ENCODE data around the gene KRTAP5-5. TPM values are rescaled to one million over a fixed set of nuclear protein-coding genes. Genes with fewer than 3 reads are reported as not detected.

The KRTAP5-5 gene
- total RNA-seq, 1 experiment from 2014 or later = not detected

GRCh38 chr11:1650034-1650917, 20.7 kb downstream of the KRTAP5-5 start:
- Mint-ChIP-seq H3K27me3 (ENCODE audit: low read depth) (peaks cover 17% of the 10 kb centered on the region), H3K4me1 (no peaks in the 10 kb centered on the region), H3K27ac (no peak overlapping the region), H3K9me3 (no peaks in the 10 kb centered on the region), H3K4me3 (no peak overlapping the region), H3K36me3 (no peaks in the 10 kb centered on the region)
- ChIA-PET CTCF (interaction anchor here (0.7 to 3.8 kb wide), 7 partner anchors 10 to 501 kb away, joined by 3 to 57 read pairs (median 3); no protein-coding TSS in a partner anchor), POLR2A (no interaction called here)
- TF ChIP-seq GTF2I (CRISPR knock-in tag; conservative IDR thresholded peaks at IDR 0.05) (peak; percentile 94), ZNF138 (CRISPR knock-in tag; conservative IDR thresholded peaks at IDR 0.05) (no peak), NFE2L1 (CRISPR knock-in tag; IDR thresholded peaks at IDR 0.05) (no peak), SP1 (CRISPR knock-in tag; conservative IDR thresholded peaks at IDR 0.05) (no peak), MAX (CRISPR knock-in tag; IDR thresholded peaks at IDR 0.05) (no peak), SMAD4 (CRISPR knock-in tag; IDR thresholded peaks at IDR 0.05) (no peak), NR2C2 (CRISPR knock-in tag; IDR thresholded peaks at IDR 0.05) (no peak), FOXJ3 (CRISPR knock-in tag; IDR thresholded peaks at IDR 0.05; ENCODE audit: borderline replicate concordance) (no peak), ZSCAN18 (CRISPR knock-in tag; IDR thresholded peaks at IDR 0.05) (no peak)
- DNase-seq (ENCODE audit: low spot score) (no peak), ATAC-seq (no peak)

- Mint-ChIP-seq H3K9me3 (no peaks in the 10 kb centered on the region), H3K36me3 (no peaks in the 10 kb centered on the region), H3K4me3 (no peak overlapping the region), H3K27me3 (ENCODE audit: low read depth) (peaks cover 17% of the 10 kb centered on the region), H3K4me1 (no peaks in the 10 kb centered on the region), H3K27ac (no peak overlapping the region)
- ATAC-seq = no peak
- ChIA-PET POLR2A (no interaction called here), CTCF (interaction anchor here (0.6 to 3.8 kb wide), 7 partner anchors 10 to 1421 kb away, joined by 3 to 57 read pairs (median 3); no protein-coding TSS in a partner anchor)
- DNase-seq (ENCODE audit: low spot score) = no peak
- TF ChIP-seq ATF2 (CRISPR knock-in tag; IDR thresholded peaks at IDR 0.05; ENCODE audit: borderline replicate concordance, low read depth) = no peak
- no peak for TF ChIP-seq CBFB (CRISPR knock-in tag; IDR thresholded peaks at IDR 0.05; ENCODE audit: low read depth)
- TF ChIP-seq HMGA2 (CRISPR knock-in tag; IDR thresholded peaks at IDR 0.05) = no peak
- TF ChIP-seq FOXK1 (CRISPR knock-in tag; IDR thresholded peaks at IDR 0.05) = no peak
- no peak for TF ChIP-seq NR3C1 (CRISPR knock-in tag; conservative IDR thresholded peaks at IDR 0.05; ENCODE audit: low read depth)
- no peak for TF ChIP-seq IRF1 (CRISPR knock-in tag; IDR thresholded peaks at IDR 0.05)
- TF ChIP-seq ESRRA (CRISPR knock-in tag; IDR thresholded peaks at IDR 0.05; ENCODE audit: borderline replicate concordance) = no peak
- no peak for TF ChIP-seq ZNF423 (CRISPR knock-in tag; IDR thresholded peaks at IDR 0.05)
- TF ChIP-seq ATF6 (CRISPR knock-in tag; IDR thresholded peaks at IDR 0.05) = no peak
- no peak for TF ChIP-seq FOXJ3 (CRISPR knock-in tag; IDR thresholded peaks at IDR 0.05; ENCODE audit: borderline replicate concordance)
- no peak for TF ChIP-seq ZNF263 (CRISPR knock-in tag; IDR thresholded peaks at IDR 0.05; ENCODE audit: low read depth)
- no peak for TF ChIP-seq ZNF232 (CRISPR knock-in tag; IDR thresholded peaks at IDR 0.05)
- TF ChIP-seq E2F4 (CRISPR knock-in tag; IDR thresholded peaks at IDR 0.05; ENCODE audit: borderline replicate concordance, low read depth) = no peak
- no peak for TF ChIP-seq NFATC4 (CRISPR knock-in tag; IDR thresholded peaks at IDR 0.05)
- TF ChIP-seq ZNF425 (CRISPR knock-in tag; conservative IDR thresholded peaks at IDR 0.05) = no peak
- TF ChIP-seq IRF2 (CRISPR knock-in tag; IDR thresholded peaks at IDR 0.05; ENCODE audit: borderline replicate concordance, low read depth) = no peak
- TF ChIP-seq ZBTB43 (CRISPR knock-in tag; IDR thresholded peaks at IDR 0.05) = no peak
Measured at GRCh38 chr11:1650918-1651262, 21.3 kb downstream of the KRTAP5-5 start.
